Frontal cortex (tissue), 4 donors: Measurements from ENCODE around the gene VMA21. TPM values are rescaled to one million over a fixed set of nuclear protein-coding genes. Genes with fewer than 3 reads are reported as not detected.

Experiments used
- DNase-seq, 2 donors: peaks; one replicate each; pipeline ENCODE4 v3.0.0; 2012; ENCODE audit warnings: low spot score in 2 of 2
- FAIRE-seq: peaks from 2 replicates; lab custom pipeline; 2012; peaks lifted over from hg19 to GRCh38; lab: Jason Lieb, UNC
- total RNA-seq: library from RNA; depleted of rRNA; stranded (reverse); fragments of >200 nt; gene quantifications from one replicate; pipeline ENCODE4 v1.2.3, GENCODE V29; 2014
- donor health status: control.
- donor health status: control.
- donor health status: control.

VMA21 gene, protein sequence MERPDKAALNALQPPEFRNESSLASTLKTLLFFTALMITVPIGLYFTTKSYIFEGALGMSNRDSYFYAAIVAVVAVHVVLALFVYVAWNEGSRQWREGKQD
- 183 TPM for total RNA-seq

DNA sequence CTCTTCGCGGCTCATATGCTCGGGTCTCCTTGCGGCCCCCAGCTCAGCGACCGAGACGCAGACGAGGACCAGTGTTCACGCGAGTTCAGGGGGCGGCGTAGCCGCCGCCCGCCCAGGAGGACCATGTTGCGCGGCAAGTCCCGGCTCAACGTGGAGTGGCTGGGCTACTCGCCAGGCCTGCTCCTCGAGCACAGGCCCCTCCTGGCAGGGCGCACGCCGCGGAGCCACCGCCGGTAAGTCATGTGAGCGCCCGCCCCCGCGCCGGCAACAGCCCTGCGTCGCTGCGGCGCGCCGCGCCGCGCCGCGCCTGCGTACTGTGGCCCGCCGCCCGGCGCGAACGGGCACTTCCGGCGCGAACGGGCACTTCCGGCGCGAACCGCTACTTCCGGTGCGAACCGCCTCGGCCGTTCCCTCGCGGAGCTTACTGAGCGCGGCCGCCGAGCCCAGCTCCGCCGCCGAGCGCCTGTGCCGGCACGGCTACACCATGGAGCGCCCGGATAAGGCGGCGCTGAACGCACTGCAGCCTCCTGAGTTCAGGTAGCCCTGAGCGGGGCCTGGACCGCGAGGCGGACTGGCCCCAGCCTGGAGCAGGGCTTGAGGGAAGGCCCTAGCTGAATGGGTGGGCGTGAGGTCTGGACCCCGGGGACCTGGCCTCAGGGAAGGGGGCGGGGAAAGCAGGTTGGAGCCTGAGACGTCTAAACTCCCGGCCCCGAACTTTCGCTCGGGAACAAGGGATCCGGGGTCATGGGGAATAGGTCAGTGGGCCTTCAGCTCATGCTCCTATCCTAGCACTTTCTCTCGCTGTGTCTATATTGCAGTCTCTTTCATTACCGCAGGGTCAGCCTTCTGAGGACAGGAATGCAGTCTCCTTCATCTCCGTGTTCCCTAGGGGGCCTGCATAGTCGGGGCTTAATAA, at the start of gene VMA21:
TSS of gene VMA21 (plus strand) at position 382 of the 916 bp plus-strand sequence. CDS start at position 485, 103 bp downstream.
- FAIRE-seq: no peak
- DNase-seq: peak; percentile 72 to 80

DNA sequence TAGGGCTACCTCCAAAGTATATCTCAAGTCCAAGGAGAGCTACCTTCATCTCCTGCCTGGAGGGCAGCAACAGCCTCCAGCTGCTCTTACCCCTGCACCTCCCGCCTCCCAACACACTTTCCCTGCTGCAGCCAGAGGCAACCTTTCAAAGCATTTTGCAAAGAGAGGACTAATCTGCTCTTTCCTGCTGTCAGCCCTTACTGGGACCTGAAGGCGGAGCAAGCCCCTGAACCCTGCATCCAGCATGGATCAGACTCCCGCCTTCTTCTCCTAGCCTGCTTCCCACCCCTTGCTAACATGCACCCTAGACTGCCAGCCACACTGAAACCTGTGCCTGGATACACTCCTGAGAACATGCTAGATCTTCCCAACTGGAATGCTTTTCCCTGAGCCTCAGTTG, 37.7 kb upstream of the VMA21 start:
- DNase-seq (no peak), FAIRE-seq (no peak)

DNA sequence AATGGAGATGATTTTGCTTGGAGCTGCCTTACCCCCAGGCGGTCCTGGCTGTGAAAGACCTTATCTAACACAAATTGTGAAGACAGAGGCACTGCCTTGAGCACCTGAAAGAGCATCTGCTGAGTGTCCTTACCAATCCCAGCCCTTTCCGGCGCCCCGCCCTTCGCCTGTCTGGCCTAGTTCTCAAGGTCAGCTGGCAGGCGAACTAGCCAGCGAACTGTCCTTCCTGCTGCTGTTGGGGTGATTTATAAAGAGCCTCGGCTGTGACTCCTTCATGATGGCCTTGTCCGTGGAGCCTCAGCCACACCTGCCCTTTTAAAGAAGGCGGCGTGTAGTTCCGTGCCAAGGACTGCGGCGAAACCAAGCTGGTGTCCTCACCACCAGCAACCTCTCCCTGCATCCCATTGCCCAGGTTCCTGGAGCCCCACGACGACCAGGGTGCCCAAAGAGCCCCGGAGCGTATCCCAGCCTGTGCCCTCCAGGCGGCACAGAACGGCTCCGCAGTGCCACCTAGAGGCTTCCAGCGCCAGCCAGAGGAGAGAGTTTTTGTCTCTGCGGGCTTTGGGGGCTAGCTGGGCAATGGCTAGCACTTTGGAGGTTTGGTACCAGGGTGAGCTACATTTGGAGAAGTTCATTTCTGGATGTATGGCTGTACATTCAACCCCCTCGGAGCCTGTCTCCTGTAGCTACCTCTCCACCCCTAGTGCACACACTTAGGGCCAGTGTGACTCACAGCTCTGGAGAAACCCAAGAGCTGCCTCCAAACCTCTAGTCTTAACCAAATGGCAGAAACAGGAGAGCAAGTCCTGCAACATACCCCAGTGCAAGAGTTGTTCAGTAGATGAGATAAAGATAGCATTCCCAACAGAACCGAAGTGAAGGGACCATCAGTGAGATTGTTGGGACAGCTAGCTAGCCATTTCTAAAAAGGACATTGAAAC, 36.8 kb upstream of the VMA21 start:
- FAIRE-seq (no peak), DNase-seq (peak in 1 of 2 donors; percentile 12)

DNA sequence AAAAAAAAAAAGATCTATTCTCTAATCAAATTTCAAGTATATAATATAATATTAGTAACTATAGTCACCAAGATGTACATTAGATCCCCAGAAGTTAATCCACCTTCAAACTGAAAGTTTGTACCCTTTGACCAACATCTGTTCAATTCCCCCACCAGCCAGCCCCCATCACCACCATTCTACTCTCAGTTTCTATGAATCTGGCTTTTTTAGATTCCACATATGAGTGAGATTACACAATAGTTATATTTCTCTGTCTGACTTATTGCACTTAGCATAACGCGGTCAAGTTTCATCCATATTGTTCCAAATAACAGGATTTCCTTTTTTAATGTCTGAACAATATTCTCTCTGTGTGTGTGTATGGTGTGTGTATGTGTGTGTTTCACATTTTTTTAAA, 33.7 kb upstream of the VMA21 start:
- FAIRE-seq (no peak), DNase-seq (no peak)

DNA sequence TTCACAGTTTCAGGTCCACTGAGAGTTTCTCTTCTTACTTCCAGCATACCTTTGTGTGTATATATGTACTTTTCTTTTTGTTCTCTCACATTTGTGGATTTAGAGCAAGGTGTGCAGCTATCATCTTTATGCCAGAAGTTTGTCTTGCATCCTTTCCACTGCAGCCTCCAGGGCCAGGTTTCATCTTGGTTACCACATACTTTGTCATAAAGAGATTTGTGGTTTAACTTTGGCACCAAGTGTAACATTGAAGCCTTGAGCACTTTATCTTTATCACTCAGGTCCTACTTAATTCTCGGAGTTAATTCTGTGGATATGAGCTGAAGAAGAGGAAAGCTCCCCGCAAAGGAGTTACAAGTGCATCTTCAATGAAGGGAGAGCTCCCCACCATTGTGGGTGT, 31.4 kb upstream of the VMA21 start:
- FAIRE-seq (no peak), DNase-seq (no peak)

DNA sequence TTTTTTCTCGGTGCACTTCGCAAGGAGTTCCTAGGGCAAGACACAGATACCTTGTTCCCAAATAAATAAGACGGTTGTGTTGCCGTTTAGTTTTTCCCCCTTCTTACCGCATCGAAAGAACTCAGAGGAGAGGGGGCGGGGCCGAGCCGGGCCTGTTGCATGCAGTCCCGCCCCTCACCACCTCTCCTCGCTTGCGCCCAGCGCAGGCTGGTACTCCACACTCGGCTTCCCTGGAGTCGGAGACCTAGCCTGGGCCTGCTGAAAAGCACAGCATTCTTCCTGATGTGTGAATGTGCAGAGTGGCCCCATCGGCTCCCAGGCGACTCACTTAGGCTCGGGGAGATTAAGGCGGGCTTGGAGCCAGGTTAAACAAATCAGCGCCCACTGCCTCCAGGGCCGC, 26.1 kb upstream of the VMA21 start:
- DNase-seq: no peak
- no peak for FAIRE-seq

DNA sequence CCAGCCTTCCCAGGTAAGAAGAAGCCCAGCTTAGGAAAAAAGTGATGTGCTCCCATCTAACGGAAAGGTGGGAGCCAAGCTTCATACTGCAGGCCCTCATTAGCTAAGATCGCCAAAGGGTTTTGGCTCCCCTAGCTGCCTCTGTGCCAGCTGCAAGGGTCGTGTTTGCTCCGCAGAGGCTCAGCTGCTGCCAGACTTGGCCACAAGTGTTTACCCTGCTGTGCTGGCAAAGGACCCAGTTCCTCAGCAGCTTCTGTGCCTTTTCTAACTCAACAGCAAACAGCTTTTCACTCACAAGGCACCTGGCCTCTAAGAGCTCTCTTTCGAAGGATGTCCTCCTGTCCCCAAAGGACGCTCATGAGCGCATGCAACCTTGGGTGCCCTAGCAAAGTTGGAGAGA, 12.2 kb upstream of the VMA21 start:
- FAIRE-seq: no peak
- DNase-seq: no peak

DNA sequence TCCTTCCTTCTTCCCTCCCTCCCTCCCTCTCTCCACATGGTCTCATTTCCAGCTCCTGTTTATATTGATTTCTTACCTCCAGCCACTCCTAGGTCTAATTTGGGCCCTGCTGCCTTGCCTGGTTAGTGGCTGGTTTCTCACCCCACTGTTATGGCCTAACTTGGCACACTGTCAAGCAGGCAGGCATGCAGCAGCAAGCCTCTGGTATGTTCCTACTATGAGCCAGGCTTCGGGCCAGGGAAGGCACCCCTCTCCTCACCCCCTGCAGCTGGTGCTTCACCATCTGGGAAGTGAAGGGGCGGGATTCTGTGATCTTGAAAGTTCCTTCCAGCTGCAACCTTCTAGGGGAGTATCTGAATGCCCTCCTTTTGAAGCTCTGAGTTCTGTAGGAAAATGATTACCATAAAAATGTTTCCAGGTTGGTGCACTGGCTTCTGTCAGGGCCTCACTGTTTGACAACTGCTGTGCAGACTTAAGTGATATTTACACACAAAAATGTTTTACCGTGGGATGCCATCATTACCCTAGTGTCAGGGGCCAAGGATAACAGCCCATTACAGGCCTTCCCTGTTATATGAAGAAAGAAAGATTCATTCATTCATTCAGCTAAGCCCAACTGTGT, 10.1 kb upstream of the VMA21 start:
- FAIRE-seq: no peak
- DNase-seq: no peak

DNA sequence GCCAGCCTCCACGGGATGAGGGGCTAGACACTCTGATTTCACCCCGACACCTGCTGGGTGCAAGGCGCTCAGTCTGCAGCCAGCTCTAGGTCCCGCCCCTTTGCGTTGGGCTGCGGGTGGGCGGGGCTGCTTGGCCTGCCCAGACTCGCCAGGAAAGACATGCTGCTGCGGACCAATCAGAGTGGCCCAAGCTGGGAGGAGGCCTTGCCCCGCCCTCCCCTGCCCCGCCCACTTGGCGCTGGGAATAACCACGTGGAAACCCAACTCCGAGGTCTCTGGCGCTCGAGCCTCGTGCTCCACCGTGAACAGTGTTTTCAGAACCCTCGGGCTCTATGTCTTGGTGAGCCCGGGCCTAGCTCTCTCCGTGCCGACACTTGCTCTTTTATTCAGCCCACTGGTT, 5.3 kb upstream of the VMA21 start:
- FAIRE-seq (no peak), DNase-seq (no peak)

DNA sequence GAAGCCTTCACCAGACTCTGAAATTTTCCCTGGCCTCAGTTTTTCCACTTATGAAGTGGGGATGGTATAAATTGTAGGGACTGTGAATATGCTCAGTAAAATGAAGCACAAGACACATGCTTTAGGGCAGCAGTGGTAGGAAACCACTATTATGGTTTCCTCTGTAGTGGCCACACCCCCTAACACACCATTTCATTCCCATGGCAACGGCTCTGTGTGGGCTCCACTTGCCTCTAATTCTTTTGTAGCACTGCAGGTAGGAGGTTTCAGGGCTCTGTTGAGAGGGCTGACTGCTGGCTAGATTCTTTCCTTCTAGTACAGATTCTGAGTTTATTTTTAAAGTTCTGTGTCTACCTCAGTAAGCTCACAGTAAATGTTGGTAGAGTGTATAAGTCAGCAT, 3.5 kb upstream of the VMA21 start:
- FAIRE-seq: no peak
- DNase-seq: no peak

DNA sequence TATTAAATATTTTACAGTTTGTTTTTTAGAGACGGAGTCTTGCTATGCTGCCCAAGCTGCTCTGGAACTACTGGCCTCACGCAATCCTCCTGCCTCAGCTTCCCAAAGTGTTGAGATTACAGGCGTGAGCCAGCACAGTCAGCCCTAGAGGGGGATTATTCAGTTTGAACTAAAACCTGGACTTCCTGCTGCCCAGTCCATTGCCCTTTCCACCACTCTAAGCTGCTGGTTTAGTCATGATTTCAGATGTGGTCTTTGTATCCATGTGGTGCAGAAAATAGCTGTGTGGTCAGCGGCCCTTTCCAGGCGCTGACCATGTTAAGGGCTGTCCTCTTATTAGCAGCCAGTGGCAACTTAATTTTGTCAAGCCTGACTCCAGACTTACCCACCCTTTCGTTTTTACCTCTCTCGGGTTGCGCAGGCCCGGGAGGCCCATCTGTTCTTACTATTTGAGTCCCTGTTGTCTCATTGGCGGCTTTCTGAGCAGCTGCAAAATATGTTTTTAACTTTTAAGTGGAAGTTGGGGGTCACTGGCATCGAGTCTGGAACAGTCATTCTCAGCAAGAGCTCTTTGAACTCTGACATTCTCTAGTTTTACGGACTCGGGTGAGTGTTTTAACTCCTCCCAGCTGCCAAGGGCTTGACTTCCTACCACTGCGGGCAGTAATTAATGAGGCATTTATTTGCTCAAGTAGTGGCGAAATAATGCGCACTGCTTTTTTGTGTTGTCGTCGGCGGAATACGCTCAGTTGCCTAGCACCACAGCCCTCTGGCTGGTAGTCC, 773 bp upstream of the VMA21 start:
- FAIRE-seq: no peak
- DNase-seq: peak; percentile 18 to 34

DNA sequence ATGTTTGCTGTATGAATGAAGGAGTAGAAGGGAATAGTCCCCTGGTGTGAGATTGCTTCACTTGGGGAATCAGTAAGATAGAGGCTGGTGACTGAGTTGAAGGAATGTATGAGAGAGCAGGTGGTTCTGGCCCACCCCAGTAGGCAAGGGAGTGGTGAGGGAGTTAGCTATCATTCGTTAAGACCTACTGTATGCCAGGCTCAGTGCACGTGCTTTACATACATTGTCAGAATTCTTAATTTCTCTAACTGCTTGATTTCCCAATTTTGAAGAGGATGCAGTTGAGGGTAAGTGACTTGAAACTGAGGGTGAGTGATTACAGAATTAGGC, 700 bp downstream of the VMA21 start:
- FAIRE-seq: no peak

DNA sequence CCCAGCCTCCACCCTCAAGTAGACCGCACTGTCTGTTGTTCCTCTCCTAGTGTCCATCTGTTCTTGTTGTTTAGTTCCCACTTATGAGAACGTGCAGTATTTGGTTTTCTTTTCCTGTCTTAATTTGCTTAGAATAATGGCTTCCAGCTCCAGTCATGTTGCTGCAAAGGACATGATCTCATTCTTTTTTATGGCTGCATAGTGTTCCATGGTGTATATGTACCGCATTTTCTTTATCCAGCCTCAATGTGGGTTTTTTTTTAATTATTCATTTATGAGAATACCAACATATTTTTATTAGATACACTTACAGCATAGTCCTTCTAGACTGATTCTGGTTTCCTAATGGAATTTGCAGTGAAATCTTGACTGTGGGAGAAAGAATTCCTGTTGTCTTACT, 1.3 kb downstream of the VMA21 start:
- DNase-seq (no peak), FAIRE-seq (no peak)

More for the DNA sequence above, 700 bp downstream of the VMA21 start:
- DNase-seq: no peak

DNA sequence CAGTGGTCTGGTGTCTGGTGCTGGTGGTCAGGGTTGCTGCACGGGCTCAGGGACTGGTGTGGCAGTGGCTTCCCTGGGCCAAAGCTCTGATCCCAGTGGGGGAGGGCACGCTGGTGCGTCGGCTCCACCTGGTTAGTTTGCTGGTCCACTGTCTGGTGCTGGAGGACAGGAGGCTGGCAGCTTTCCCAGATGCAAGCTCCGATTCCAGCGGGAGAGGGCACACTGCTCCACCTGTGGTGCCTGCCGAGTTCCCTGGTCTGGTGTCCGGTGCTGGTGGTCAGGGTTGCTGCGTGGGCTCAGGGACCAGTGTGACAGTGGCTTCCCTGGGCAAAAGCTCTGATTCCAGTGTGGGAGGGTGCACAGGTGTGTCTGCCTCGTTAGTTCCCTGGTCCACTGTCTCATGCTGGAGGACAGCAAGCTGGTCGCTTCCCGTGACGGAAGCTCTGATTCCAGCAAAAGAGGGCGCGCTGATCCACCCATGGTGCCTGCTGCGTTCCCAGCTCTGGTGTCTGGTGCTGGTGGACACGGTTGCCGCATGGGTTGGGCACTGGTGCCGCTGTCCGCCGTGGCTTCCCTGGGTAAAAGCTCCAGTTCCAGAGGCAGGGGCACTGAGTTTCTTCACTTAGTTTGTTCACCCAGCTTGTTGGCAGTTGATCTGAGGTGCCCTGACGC, 5.8 kb downstream of the VMA21 start:
- FAIRE-seq: no peak
- DNase-seq: no peak

DNA sequence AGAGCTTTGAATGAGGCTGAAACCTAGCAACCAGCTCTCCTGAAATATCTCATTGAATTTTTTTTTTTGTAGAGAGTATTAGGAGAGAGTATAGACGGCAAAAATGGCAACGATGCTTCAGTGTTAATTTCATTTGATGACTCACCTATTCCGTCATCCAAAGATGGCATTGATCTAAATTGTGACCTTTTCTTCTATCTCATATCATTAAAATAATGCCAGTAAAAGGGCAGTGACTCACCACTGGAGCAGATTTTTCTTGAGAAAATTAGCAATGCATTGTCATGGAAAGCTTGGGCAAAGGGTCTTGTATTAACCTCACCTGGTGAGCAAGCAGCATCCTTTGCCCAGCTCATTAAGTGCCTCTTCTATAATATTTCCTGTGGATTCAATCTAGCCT, 19.6 kb downstream of the VMA21 start:
- no peak for FAIRE-seq
- DNase-seq: no peak

DNA sequence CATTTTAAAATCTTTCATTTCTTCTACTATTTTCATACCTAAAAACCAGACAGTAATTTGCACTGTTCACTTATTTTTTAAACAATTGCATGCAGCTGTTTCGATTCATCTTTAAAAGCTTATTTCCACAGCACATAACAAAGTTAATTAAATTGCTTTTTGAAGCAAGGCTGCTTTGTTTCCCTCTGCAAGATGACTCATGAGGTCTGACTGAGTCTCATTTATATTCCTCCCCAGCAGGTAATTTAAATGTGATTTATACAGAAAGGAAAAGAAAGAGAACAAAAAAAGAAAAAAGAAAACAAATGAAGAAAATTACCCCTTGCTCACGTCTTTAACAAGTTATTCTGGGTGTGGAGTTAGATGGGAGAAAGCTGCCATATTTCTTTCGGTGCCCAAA, 22.8 kb downstream of the VMA21 start:
- no peak for DNase-seq
- no peak for FAIRE-seq

DNA sequence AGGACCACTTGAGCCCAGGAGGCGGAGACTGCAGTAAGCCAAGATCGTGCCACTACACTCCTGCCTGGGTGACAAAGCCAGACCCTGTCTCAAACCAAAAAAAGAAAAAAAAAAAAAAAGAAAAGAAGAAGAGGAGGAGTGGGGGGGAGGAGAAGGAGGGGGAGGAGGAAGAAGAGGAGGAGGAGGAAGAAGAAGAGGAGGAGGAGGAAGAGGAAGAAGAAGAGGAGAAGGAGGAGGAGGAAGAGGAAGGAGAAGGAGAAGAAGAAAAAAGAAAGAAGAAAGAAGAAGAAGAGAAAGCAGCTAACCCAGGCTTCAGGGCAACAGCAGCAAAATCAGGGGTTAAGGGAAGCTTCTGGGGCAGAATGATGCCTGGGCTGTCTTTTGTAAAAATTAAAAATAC, 27.5 kb downstream of the VMA21 start:
- DNase-seq: no peak
- no peak for FAIRE-seq

DNA sequence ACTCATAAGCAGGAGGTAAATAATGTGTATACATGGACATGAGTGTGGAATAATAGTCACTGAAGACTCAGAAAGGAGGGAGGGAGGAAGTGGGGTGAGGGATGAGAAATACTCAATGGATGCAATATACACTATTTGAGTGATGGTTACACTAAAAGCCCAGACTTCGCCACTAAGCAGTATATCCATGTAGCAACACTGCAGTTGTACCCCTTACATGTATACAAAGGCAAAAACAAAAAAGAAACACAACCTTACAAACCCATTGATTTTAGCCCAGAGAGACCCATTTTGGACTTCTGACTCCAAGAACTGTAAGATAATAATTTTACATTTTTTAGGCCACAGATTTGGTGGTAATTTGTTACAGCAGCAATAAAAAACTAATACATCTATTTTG, 51.5 kb downstream of the VMA21 start:
- no peak for DNase-seq
- FAIRE-seq: no peak

DNA sequence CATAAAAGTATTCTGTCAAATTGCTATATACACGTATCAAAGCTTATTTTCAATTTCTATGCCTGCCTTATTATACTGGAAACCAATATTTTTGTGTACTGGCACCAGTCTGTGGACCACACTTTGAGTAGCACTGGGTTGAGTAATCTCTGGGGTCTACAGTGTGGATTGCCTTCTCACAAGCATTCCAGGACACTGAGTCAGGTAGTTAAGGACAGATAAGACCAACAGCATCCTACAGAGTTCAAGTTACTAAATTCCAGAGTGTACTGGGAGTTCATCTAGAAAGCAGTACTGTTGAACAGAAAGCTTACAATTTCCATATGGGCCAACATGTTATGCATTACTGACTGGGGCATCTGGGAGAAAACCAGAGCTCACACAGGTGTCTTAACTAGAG, 61.8 kb downstream of the VMA21 start:
- no peak for DNase-seq
- FAIRE-seq: no peak
